ENCODE results near the gene PARD3.

The PARD3 gene

DNA sequence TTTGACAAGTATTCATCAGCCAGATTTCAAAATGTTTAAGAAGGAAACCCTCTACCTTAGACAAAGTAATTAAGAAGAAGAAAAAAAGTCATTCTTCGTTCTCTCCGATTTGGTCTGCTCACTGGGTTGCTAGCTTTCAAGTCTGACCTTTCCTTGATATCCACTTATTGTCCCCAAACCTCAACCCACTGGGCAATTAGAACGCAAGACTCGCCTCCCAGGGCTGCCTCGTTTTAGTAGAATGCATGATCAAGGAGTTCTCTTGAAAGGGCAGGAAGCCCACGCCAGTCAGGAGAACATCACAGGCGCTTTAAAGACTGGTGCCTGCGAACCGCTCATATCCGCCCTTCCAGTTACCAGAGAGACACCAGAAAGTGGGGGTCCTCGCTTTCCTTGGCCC lies 637.7 kb downstream of the PARD3 start:
- DNase-seq (ENCODE audit: low read depth in 1 of 2, low spot score in 1 of 2), result no peak

- DNase-seq (ENCODE audit: low read depth in 1 of 2, low spot score in 1 of 2), result no peak
These were observed 638.7 kb downstream of the PARD3 start for GRCh38 chr10:34176351-34176750.

DNA sequence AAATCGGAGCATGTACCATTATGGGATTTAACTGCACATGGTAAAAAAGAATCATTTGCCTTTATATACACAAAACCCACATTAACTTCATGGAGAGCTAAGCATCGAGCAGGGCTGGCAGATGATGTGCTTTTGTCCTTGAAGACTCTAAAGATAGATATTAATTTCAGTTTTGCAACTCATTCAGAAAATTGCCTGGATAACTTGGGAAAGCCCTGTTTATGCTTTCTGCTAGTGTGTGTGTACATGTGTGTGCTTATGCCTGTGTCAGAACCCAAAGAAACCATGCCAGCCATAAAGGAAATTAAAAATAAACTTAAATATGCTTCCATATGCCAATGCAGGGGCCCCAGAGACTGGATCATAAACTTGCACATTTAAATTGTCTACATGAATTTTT lies 640.0 kb downstream of the PARD3 start:
- DNase-seq (ENCODE audit: low read depth in 1 of 2, low spot score in 1 of 2), result no peak

GRCh38 chr10:34172936-34173533 lies 642.1 kb downstream of the PARD3 start:
- no peak for DNase-seq (ENCODE audit: low read depth in 1 of 2, low spot score in 1 of 2)

DNA sequence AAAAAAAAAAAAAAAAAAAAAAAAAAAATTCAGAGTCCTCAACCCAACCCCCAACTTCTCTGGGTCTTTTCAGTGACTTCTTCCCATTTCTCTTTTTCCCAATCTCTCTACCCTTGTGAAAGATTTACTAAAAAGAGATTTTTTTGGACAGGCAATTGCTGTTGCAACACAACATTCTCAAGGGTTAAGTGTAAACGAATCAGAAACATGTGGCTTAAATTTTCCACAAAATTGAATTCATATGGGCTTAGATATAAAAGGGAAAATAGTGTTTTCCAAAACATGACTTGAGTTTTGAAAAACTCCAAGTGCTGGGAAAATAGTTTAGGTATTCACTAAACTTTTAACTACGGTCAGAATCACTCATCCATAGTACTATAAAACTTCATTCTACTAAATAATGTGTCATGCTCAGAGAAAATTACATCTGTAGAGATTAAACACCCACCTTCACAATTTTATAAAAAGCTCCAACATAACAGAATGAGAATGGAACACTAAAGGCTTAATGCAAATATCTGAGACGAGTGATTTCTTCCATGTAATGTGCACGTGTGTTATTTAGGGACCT lies 643.1 kb downstream of the PARD3 start:
- no peak for DNase-seq (ENCODE audit: low read depth in 1 of 2, low spot score in 1 of 2)

- DNase-seq (ENCODE audit: low read depth in 1 of 2, low spot score in 1 of 2), result no peak
These were observed 645.4 kb downstream of the PARD3 start for GRCh38 chr10:34169677-34170076.

GRCh38 chr10:34169131-34169530 lies 646.0 kb downstream of the PARD3 start:
- no peak for DNase-seq (ENCODE audit: low read depth in 1 of 2, low spot score in 1 of 2)

GRCh38 chr10:34168439-34168838 lies 646.7 kb downstream of the PARD3 start:
- DNase-seq (ENCODE audit: low read depth in 1 of 2, low spot score in 1 of 2), result no peak

DNA sequence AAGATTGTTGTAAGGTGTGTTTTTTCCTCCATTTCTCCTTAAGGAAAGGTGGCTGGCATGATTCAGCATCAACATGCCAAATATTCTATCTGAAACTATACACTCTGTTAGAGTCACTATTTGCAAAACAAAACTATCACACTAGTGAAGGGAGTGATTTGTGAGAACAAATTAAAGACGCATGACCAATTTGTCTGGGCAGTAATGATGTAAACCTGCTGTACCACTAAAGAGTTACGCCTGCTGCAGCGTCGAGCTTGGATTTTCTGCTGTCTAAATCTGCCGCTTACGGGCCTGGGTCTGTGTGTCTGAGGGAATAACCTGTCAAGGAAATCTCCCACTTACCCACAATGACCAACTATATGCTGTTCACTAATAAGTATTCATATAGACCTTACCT lies 648.3 kb downstream of the PARD3 start:
- DNase-seq (ENCODE audit: low read depth in 1 of 2, low spot score in 1 of 2), result no peak

DNA sequence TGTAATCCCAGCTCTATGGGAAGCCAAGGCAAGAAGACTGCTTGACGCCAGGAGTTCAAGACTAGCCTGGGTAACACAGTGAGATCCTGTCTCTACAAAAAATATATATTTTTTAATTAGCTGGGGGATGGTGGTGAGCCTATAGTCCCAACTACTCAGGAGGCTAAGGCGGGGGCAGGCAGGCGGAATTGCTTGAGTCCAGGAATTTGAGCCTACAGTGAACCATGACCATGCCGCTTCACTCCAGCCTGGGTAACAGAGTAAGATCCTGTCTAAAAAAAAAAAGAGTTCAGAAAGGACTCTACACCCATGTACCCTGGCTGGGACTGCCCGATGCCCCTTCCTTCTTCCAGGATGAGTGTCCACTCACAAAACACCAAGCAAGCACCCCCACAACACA lies 648.7 kb downstream of the PARD3 start:
- DNase-seq (ENCODE audit: low read depth in 1 of 2, low spot score in 1 of 2), result no peak

GRCh38 chr10:34164029-34164428 lies 651.1 kb downstream of the PARD3 start:
- DNase-seq (ENCODE audit: low read depth in 1 of 2, low spot score in 1 of 2), result no peak

DNA sequence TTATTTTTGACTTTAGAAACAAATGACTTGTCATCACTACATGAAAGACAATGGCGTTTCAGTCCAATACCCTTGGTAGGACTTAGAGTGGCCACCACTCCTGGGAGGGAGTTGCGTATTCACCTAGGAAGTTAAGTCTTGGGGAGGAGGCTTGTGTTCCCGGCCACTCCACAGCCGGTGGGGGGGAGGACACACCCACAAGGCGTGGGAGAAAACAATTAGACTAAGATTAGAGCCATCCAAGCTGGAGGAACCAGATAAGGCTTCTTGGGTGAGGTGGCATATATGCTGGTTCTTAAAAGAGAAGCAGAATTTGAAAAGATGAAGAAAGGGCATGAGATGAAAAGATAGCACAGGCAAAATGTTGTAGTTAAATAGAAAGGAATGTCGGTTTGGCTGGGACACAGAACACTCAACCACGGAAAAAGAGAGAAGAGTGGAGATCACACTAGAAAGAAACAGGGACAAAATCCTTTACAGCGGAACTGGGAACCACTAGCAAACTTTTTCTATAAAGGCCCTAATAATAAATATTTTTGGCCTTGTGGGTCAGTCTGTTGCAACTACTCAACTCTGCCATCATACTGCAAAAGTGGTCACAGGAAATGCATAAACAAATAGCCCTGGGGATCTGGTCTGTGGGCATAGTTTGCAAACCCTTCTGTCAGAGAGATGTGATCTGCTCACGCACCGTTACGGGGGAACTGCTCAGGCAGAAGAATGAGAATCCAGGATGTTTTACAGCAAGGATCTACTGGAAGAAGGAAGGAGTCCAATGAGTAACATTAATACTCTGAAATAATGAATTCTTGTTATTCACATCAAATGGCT lies 651.8 kb downstream of the PARD3 start:
- DNase-seq (ENCODE audit: low read depth in 1 of 2, low spot score in 1 of 2), result no peak

- no peak for DNase-seq (ENCODE audit: low read depth in 1 of 2, low spot score in 1 of 2)
These were observed 653.2 kb downstream of the PARD3 start for GRCh38 chr10:34161777-34162370.

DNA sequence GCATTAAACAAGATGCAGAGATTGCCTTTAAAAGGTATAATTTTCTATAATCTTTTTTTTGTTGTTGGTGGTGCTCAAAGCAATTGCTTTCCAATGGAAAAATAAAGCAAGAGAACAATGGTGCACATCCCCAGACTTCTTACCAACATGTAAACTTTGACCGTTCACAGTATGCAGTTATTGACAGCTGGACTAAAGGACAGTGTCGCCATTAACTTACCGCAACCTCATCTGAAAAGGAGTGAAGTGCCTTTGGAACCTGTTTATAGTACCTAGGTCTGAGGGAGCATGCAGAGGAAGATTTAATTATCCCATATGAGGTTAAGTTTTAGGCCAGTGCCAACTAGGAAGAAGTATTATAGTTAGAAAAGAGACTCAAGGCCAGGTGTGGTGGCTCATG lies 654.5 kb downstream of the PARD3 start:
- DNase-seq (ENCODE audit: low read depth in 1 of 2, low spot score in 1 of 2), result no peak

GRCh38 chr10:34157501-34157900 lies 657.6 kb downstream of the PARD3 start:
- DNase-seq (ENCODE audit: low read depth in 1 of 2, low spot score in 1 of 2), result no peak

DNA sequence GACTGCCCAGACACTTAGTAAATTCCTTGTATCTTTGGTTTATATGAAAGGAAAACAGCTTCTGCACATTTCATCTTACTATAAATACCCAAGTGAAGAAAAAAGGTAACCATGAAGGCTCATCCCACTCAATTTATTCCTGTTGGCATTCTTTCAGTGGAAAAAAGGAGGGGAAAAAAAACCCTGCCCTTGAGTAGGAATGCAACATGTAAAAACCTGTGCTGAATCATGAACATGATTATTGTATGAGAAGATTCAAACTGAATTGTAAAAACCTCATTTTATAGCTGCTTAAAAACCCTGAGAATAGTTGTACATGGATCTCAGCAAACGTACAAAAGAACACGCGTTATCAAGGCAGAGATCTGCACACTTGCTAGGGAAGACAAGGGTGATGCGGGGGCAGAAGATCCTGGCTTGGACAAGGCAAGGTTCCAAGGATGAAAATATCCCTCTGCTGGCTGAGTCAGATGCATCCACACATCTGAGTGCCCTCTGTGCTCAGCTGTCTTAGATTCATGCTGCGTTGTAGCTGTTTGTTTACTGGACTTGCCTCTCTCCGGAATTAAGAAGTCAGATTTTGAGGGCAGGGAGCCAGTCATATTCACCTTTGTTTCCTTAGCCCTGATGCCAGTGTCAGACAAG lies 658.2 kb downstream of the PARD3 start:
- no peak for DNase-seq (ENCODE audit: low read depth in 1 of 2, low spot score in 1 of 2)

DNA sequence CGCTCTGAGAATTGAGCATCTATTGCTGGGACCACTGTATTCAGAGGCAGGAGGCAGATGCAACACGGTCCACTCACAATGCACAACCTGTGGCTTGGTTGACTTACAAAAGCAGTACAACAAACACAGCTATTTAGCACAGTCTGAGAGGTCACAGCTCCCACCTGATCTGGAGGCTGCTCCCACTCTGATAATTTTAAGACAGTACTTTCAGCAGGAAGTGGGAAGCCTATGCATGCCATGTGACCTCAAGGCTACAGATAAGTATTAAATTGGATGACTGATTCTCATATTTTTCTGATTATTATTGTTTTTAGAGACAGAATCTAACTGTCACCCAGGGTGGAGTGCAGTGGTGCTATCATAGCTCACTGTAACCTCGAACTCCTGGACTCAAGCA lies 659.3 kb downstream of the PARD3 start:
- no peak for DNase-seq (ENCODE audit: low read depth in 1 of 2, low spot score in 1 of 2)

- DNase-seq (ENCODE audit: low read depth in 1 of 2, low spot score in 1 of 2), result no peak
These were observed 660.7 kb downstream of the PARD3 start for GRCh38 chr10:34154383-34154900.

DNA sequence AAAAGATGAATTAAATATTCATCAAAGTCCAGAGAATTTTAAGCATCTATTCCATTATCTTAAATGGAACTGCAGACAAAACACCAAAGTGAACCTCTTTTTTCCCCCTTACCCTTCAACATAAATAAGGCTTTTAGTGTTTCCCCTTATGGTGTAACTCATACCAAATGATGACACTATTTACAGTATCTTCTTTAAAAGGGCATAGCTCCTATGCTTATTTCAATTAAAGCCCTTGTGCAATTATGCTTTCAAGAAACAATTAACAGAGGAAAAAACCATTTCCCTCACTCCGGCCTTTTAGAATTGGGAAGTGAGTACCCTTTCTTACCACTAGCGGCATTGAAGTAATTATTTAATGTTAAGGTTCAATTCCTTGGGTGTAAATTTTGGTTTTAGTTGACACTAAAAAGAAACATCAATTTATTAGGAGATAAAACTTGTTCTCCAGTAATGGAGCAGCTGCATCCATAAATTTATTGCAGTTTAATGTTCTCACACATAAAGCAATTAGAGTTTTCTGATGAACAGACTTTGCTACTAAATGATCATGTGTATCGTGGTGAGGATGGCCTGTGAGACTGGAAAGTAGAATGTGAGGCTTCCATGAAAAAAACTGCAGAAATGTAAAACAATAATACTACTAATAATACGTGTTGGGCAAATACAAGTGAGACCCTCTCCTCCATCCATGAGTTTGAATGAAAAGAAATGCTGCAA lies 661.3 kb downstream of the PARD3 start:
- DNase-seq (ENCODE audit: low read depth in 1 of 2, low spot score in 1 of 2), result no peak

- no peak for DNase-seq (ENCODE audit: low read depth in 1 of 2, low spot score in 1 of 2)
These were observed 662.7 kb downstream of the PARD3 start for GRCh38 chr10:34152434-34152833.

GRCh38 chr10:34151931-34152330 lies 663.2 kb downstream of the PARD3 start:
- no peak for DNase-seq (ENCODE audit: low read depth in 1 of 2, low spot score in 1 of 2)
